ENCODE data around the gene ULBP1.
"Not testable (repeated sequence)": the region's sequence is repeated elsewhere in the genome, so short reads cannot be mapped to it uniquely, and the experiment has no call there.

The ULBP1 gene

GRCh38 chr6:149968909-149969308, 5.2 kb downstream of the ULBP1 start:
- H3K27ac ChIP-seq (ENCODE audit: low read depth, low read length); H3K9me3 ChIP-seq (ENCODE audit: control insufficient read depth in 1 of 2, low read length in 2 of 2); H3K4me3 ChIP-seq (ENCODE audit: low read depth in 1 of 2, low read length in 2 of 2); H3K36me3 ChIP-seq (ENCODE audit: control insufficient read depth in 1 of 2, insufficient read depth in 2 of 2, low read length in 2 of 2); H3K9ac ChIP-seq (ENCODE audit: low read depth in 1 of 2, low read length in 2 of 2): not testable (repeated sequence)
- Histone ChIP-seq H3K4me1 (ENCODE audit: control insufficient read depth in 1 of 2, insufficient read depth in 2 of 2, low read length in 2 of 2) (peaks cover 7 to 15% of the 10 kb centered on the region in 2 donors), H3K27me3 (ENCODE audit: control insufficient read depth in 1 of 2, insufficient read depth in 2 of 2, low read length in 2 of 2) (peaks cover 45 to 52% of the 10 kb centered on the region in 2 donors)

GRCh38 chr6:149969635-149970034, 5.9 kb downstream of the ULBP1 start:
- H3K9ac ChIP-seq (ENCODE audit: low read depth in 1 of 2, low read length in 2 of 2), result no peak overlapping the region
- no peak overlapping the region for H3K27ac ChIP-seq (ENCODE audit: low read depth, low read length)
- no peak overlapping the region for H3K4me3 ChIP-seq (ENCODE audit: low read depth in 1 of 2, low read length in 2 of 2)
- peaks cover 1 to 7% of the 10 kb centered on the region in 2 donors for H3K4me1 ChIP-seq (ENCODE audit: control insufficient read depth in 1 of 2, insufficient read depth in 2 of 2, low read length in 2 of 2)
- no peaks in the 10 kb centered on the region for H3K36me3 ChIP-seq (ENCODE audit: control insufficient read depth in 1 of 2, insufficient read depth in 2 of 2, low read length in 2 of 2)
- H3K27me3 ChIP-seq (ENCODE audit: control insufficient read depth in 1 of 2, insufficient read depth in 2 of 2, low read length in 2 of 2), result peaks cover 45 to 52% of the 10 kb centered on the region in 2 donors
- no peaks in the 10 kb centered on the region for H3K9me3 ChIP-seq (ENCODE audit: control insufficient read depth in 1 of 2, low read length in 2 of 2)

- H3K27me3 ChIP-seq (ENCODE audit: control insufficient read depth in 1 of 2, insufficient read depth in 2 of 2, low read length in 2 of 2), result peaks cover 27 to 72% of the 10 kb centered on the region in 2 donors
- not testable (repeated sequence) for H3K27ac ChIP-seq (ENCODE audit: low read depth, low read length); H3K9me3 ChIP-seq (ENCODE audit: control insufficient read depth in 1 of 2, low read length in 2 of 2); H3K4me3 ChIP-seq (ENCODE audit: low read depth in 1 of 2, low read length in 2 of 2); H3K9ac ChIP-seq (ENCODE audit: low read depth in 1 of 2, low read length in 2 of 2); H3K4me1 ChIP-seq (ENCODE audit: control insufficient read depth in 1 of 2, insufficient read depth in 2 of 2, low read length in 2 of 2); H3K36me3 ChIP-seq (ENCODE audit: control insufficient read depth in 1 of 2, insufficient read depth in 2 of 2, low read length in 2 of 2)
Observed at GRCh38 chr6:149974394-149974793, 10.7 kb downstream of the ULBP1 start.

GRCh38 chr6:149974825-149975224, 11.1 kb downstream of the ULBP1 start:
- Histone ChIP-seq H3K9me3 (ENCODE audit: control insufficient read depth in 1 of 2, low read length in 2 of 2) (no peaks in the 10 kb centered on the region), H3K36me3 (ENCODE audit: control insufficient read depth in 1 of 2, insufficient read depth in 2 of 2, low read length in 2 of 2) (no peaks in the 10 kb centered on the region), H3K9ac (ENCODE audit: low read depth in 1 of 2, low read length in 2 of 2) (no peak overlapping the region), H3K27me3 (ENCODE audit: control insufficient read depth in 1 of 2, insufficient read depth in 2 of 2, low read length in 2 of 2) (peaks cover 24 to 69% of the 10 kb centered on the region in 2 donors), H3K4me1 (ENCODE audit: control insufficient read depth in 1 of 2, insufficient read depth in 2 of 2, low read length in 2 of 2) (no peaks in the 10 kb centered on the region), H3K4me3 (ENCODE audit: low read depth in 1 of 2, low read length in 2 of 2) (no peak overlapping the region), H3K27ac (ENCODE audit: low read depth, low read length) (no peak overlapping the region)

GRCh38 chr6:149975400-149975799, 11.7 kb downstream of the ULBP1 start:
- H3K27me3 ChIP-seq (ENCODE audit: control insufficient read depth in 1 of 2, insufficient read depth in 2 of 2, low read length in 2 of 2), result peaks cover 19 to 64% of the 10 kb centered on the region in 2 donors
- no peak overlapping the region for H3K4me3 ChIP-seq (ENCODE audit: low read depth in 1 of 2, low read length in 2 of 2)
- H3K9me3 ChIP-seq (ENCODE audit: control insufficient read depth in 1 of 2, low read length in 2 of 2), result no peaks in the 10 kb centered on the region
- no peaks in the 10 kb centered on the region for H3K36me3 ChIP-seq (ENCODE audit: control insufficient read depth in 1 of 2, insufficient read depth in 2 of 2, low read length in 2 of 2)
- no peak overlapping the region for H3K9ac ChIP-seq (ENCODE audit: low read depth in 1 of 2, low read length in 2 of 2)
- H3K4me1 ChIP-seq (ENCODE audit: control insufficient read depth in 1 of 2, insufficient read depth in 2 of 2, low read length in 2 of 2), result no peaks in the 10 kb centered on the region
- H3K27ac ChIP-seq (ENCODE audit: low read depth, low read length), result no peak overlapping the region

- no peak overlapping the region for H3K4me3 ChIP-seq (ENCODE audit: low read depth in 1 of 2, low read length in 2 of 2)
- H3K9me3 ChIP-seq (ENCODE audit: control insufficient read depth in 1 of 2, low read length in 2 of 2), result no peaks in the 10 kb centered on the region
- H3K27ac ChIP-seq (ENCODE audit: low read depth, low read length), result no peak overlapping the region
- H3K36me3 ChIP-seq (ENCODE audit: control insufficient read depth in 1 of 2, insufficient read depth in 2 of 2, low read length in 2 of 2), result no peaks in the 10 kb centered on the region
- no peak overlapping the region for H3K9ac ChIP-seq (ENCODE audit: low read depth in 1 of 2, low read length in 2 of 2)
- H3K27me3 ChIP-seq (ENCODE audit: control insufficient read depth in 1 of 2, insufficient read depth in 2 of 2, low read length in 2 of 2), result peaks cover 15 to 72% of the 10 kb centered on the region in 2 donors
- no peaks in the 10 kb centered on the region for H3K4me1 ChIP-seq (ENCODE audit: control insufficient read depth in 1 of 2, insufficient read depth in 2 of 2, low read length in 2 of 2)
Observed at GRCh38 chr6:149977221-149977620, 13.5 kb downstream of the ULBP1 start.

- H3K4me1 ChIP-seq (ENCODE audit: control insufficient read depth in 1 of 2, insufficient read depth in 2 of 2, low read length in 2 of 2), result no peaks in the 10 kb centered on the region
- no peak overlapping the region for H3K4me3 ChIP-seq (ENCODE audit: low read depth in 1 of 2, low read length in 2 of 2)
- no peak overlapping the region for H3K9ac ChIP-seq (ENCODE audit: low read depth in 1 of 2, low read length in 2 of 2)
- H3K36me3 ChIP-seq (ENCODE audit: control insufficient read depth in 1 of 2, insufficient read depth in 2 of 2, low read length in 2 of 2), result no peaks in the 10 kb centered on the region
- H3K27me3 ChIP-seq (ENCODE audit: control insufficient read depth in 1 of 2, insufficient read depth in 2 of 2, low read length in 2 of 2), result peaks cover 19 to 74% of the 10 kb centered on the region in 2 donors
- H3K27ac ChIP-seq (ENCODE audit: low read depth, low read length), result no peak overlapping the region
- no peaks in the 10 kb centered on the region for H3K9me3 ChIP-seq (ENCODE audit: control insufficient read depth in 1 of 2, low read length in 2 of 2)
Observed at GRCh38 chr6:149978610-149979009, 14.9 kb downstream of the ULBP1 start.

GRCh38 chr6:149979293-149979692, 15.6 kb downstream of the ULBP1 start:
- Histone ChIP-seq H3K4me1 (ENCODE audit: control insufficient read depth in 1 of 2, insufficient read depth in 2 of 2, low read length in 2 of 2) (no peaks in the 10 kb centered on the region), H3K27me3 (ENCODE audit: control insufficient read depth in 1 of 2, insufficient read depth in 2 of 2, low read length in 2 of 2) (peaks cover 12 to 68% of the 10 kb centered on the region in 2 donors), H3K4me3 (ENCODE audit: low read depth in 1 of 2, low read length in 2 of 2) (no peak overlapping the region), H3K9ac (ENCODE audit: low read depth in 1 of 2, low read length in 2 of 2) (no peak overlapping the region), H3K36me3 (ENCODE audit: control insufficient read depth in 1 of 2, insufficient read depth in 2 of 2, low read length in 2 of 2) (no peaks in the 10 kb centered on the region), H3K9me3 (ENCODE audit: control insufficient read depth in 1 of 2, low read length in 2 of 2) (no peaks in the 10 kb centered on the region), H3K27ac (ENCODE audit: low read depth, low read length) (no peak overlapping the region)

- Histone ChIP-seq H3K9ac (ENCODE audit: low read depth in 1 of 2, low read length in 2 of 2) (no peak overlapping the region), H3K27me3 (ENCODE audit: control insufficient read depth in 1 of 2, insufficient read depth in 2 of 2, low read length in 2 of 2) (peaks cover 35 to 64% of the 10 kb centered on the region in 2 donors), H3K36me3 (ENCODE audit: control insufficient read depth in 1 of 2, insufficient read depth in 2 of 2, low read length in 2 of 2) (no peaks in the 10 kb centered on the region)
Observed at GRCh38 chr6:149983145-149983544, 19.4 kb downstream of the ULBP1 start.

GRCh38 chr6:149984773-149985172, 21.0 kb downstream of the ULBP1 start:
- Histone ChIP-seq H3K4me3 (ENCODE audit: low read depth in 1 of 2, low read length in 2 of 2) (no peak overlapping the region), H3K36me3 (ENCODE audit: control insufficient read depth in 1 of 2, insufficient read depth in 2 of 2, low read length in 2 of 2) (no peaks in the 10 kb centered on the region), H3K9ac (ENCODE audit: low read depth in 1 of 2, low read length in 2 of 2) (no peak overlapping the region), H3K9me3 (ENCODE audit: control insufficient read depth in 1 of 2, low read length in 2 of 2) (no peaks in the 10 kb centered on the region), H3K4me1 (ENCODE audit: control insufficient read depth in 1 of 2, insufficient read depth in 2 of 2, low read length in 2 of 2) (peaks cover under 1% of the 10 kb centered on the region in 2 donors), H3K27ac (ENCODE audit: low read depth, low read length) (no peak overlapping the region), H3K27me3 (ENCODE audit: control insufficient read depth in 1 of 2, insufficient read depth in 2 of 2, low read length in 2 of 2) (peaks cover 50 to 71% of the 10 kb centered on the region in 2 donors)

More at GRCh38 chr6:149983145-149983544, 19.4 kb downstream of the ULBP1 start:
- Histone ChIP-seq H3K4me1 (ENCODE audit: control insufficient read depth in 1 of 2, insufficient read depth in 2 of 2, low read length in 2 of 2) (no peaks in the 10 kb centered on the region), H3K27ac (ENCODE audit: low read depth, low read length) (no peak overlapping the region), H3K9me3 (ENCODE audit: control insufficient read depth in 1 of 2, low read length in 2 of 2) (no peaks in the 10 kb centered on the region), H3K4me3 (ENCODE audit: low read depth in 1 of 2, low read length in 2 of 2) (no peak overlapping the region)

- H3K9ac ChIP-seq (ENCODE audit: low read depth in 1 of 2, low read length in 2 of 2), result no peak overlapping the region
- H3K4me3 ChIP-seq (ENCODE audit: low read depth in 1 of 2, low read length in 2 of 2), result no peak overlapping the region
- H3K27ac ChIP-seq (ENCODE audit: low read depth, low read length), result no peak overlapping the region
- peaks cover 57 to 78% of the 10 kb centered on the region in 2 donors for H3K27me3 ChIP-seq (ENCODE audit: control insufficient read depth in 1 of 2, insufficient read depth in 2 of 2, low read length in 2 of 2)
- no peaks in the 10 kb centered on the region for H3K9me3 ChIP-seq (ENCODE audit: control insufficient read depth in 1 of 2, low read length in 2 of 2)
- H3K36me3 ChIP-seq (ENCODE audit: control insufficient read depth in 1 of 2, insufficient read depth in 2 of 2, low read length in 2 of 2), result no peaks in the 10 kb centered on the region
- peaks cover 8% of the 10 kb centered on the region in 2 donors for H3K4me1 ChIP-seq (ENCODE audit: control insufficient read depth in 1 of 2, insufficient read depth in 2 of 2, low read length in 2 of 2)
Observed at GRCh38 chr6:149985481-149985937, 21.8 kb downstream of the ULBP1 start.
